HG03108 (cell line): ENCODE results near the gene SUN2.

Experiments used
- ATAC-seq: cut with Tn5 transposase; IDR thresholded peaks from one replicate; pipeline ENCODE4 v1.9.1; 2021; ENCODE audit warnings: moderate library complexity; ENCODE audit not compliant: unreplicated experiment

Gene SUN2

GRCh38 chr22:38781033-38781432, 25.2 kb upstream of the SUN2 start:
- no peak for ATAC-seq

- no peak for ATAC-seq
Observed at GRCh38 chr22:38777087-38777671, 21.4 kb upstream of the SUN2 start.

GRCh38 chr22:38776086-38776485, 20.3 kb upstream of the SUN2 start:
- ATAC-seq: no peak

- ATAC-seq: no peak
Observed at GRCh38 chr22:38775656-38776055, 19.9 kb upstream of the SUN2 start.

GRCh38 chr22:38774496-38775166, 18.8 kb upstream of the SUN2 start:
- no peak for ATAC-seq

DNA sequence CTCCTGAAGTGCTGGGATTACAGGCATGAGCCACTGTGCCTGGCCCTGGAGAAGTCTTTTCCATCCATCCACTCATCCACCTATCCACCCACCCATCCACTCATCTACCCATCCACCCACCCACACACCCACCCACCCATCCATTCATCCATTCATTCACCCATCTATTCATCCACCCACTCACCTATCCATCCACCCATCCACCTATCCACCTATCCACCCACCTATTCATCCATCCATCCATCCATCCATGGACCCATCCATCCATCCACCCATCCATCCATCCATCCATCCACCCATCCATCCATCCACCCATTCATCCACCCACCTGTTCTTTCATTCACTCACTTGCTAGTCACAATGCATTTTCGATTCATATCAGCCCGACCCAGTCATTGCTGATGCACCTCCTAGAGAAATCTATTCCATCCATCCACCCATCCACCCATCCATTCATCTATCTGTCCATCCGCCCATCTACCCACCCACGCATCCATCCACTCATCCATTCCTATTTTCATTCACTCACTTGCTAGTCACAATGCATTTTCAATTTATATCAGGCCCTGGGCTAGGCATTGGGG, 17.7 kb upstream of the SUN2 start:
- ATAC-seq: no peak

DNA sequence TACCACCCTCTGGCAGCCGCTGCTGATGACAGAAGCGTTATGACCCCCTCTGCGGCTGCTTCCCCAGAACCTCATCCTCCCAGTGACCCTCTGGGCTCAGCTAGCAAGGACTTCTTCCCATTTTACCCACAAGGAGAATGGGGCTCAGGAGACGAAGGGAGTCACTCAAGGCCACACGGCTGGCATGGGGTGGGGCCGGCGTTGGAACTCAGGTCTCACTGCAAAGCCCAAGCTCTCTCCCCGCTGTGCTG, 16.8 kb upstream of the SUN2 start:
- no peak for ATAC-seq

DNA sequence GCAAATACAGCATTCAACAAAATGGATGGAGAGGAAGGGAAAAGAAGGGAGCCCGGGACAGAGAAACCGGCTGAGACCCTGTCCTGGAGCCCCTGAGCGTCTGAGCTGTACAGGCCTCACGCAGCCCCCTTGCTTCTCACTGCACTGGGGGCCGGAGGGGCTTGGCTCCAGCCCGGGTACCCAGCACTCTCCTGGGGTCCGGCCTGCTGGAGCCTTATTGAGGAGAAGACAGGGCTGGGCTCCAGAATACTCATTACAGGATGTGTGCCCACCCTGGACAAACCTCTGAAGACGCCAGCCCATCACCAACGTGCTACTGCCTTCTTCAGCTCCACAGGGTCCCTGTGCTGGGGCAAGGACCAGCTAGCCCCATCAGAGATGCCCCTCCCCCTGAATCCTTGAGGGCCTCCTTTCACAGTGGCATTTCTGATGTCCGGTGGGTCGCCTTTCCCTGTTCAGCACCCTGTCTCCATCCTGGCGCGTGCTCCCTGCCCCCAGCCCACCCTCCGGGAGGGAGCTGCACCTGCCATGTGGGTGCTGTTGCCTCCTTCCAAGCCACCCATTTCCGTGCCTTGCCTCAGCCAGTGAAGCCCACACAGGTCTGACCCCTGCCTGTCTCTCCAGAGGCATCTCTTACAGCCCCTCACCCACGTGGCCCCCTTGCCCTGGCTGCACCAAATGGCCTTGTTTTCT, 14.6 kb upstream of the SUN2 start:
- no peak for ATAC-seq

DNA sequence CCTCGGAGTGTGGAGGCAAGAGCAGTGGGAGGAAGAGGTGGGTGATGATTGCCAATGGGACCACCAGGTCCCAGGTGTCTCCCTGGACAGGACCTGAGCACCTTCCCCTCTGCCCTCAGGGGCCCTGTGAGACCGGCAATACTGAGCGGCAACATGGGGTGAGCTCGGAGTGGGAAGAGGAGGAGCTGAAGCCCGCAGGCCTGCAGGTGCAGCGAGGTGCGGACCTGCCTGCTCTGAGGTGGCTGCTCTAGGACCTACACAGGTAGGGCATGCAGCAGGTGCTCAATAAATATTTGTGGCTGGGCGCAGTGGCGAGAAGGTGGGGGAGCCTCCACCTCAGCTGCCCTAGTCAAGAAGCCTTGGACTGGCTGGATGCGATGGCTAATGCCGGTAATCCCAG, 12.2 kb upstream of the SUN2 start:
- no peak for ATAC-seq

DNA sequence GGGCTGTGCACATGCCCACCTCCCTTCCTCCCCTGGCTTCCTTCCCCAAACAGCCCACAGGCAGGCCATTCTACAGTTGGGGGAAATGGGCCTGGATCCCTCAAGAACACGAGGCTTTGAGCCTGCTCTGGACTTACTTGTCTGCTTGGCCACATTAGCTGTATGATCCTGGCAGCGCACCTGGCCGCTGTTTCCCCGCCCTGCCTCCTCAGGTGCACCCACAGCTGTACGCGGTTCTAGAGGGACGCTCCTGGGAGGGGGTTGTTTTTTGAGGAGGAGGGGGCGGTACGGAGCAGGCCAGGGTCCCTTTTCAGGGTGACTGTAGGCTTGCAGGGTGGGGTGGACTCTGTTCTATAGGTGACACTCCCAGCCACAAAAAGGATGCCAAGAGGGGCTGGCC, 11.5 kb upstream of the SUN2 start:
- no peak for ATAC-seq

DNA sequence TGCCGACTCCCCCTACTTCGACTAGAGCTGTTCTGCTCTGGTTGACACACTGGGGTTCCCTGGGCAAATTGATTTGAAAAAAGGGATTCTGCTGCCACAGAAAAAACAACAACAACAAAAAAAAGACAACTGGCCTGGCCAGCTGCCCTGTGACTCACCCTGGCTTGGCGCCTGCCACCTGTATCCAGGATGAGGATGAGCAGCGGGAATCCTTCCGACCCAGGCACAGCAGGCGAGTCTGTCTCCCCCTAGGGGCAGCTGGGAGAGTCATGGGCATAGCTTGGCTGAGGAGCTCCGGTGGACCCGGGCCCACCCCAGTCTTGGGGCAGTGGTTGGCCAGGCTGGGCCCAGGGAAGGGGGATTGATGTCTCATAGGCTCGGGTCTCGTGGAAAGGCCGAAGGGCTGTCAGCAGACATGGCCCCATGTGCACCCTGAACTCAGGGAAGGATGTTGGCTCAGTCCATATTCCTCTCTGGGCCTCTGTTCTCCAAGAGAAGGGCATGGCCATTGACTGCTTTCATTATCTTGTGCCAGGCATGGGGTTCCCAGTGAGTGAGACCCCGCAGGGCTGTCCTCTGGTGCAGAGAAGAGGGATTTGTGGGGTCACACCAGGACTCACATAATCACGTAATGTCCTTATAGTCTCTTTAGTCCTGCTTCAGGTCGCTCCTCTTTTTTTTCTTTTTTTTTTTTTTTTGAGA, 10.4 kb upstream of the SUN2 start:
- no peak for ATAC-seq

DNA sequence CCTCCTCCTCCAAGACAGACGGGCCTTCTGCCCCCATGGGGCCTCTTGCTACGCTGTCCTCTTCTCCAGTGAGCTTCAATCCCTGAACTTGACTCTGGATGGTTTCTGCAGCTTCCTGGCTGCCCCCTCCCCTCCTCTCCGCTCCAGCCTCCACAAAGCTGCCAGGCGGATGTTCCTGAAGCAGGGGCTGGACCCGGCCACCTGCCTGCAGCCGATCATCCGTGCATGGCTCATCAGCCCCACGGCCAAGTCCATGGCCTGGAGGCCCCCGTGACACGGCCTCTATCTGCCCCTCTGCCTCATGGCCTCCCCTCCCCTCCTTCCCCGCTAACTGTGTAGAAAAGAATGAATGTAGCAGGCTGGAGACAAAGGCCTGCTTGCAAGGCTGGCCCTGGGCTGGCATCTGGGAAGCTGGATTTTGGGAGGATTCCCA, 6.8 kb upstream of the SUN2 start:
- no peak for ATAC-seq

- no peak for ATAC-seq
Observed at GRCh38 chr22:38761202-38762162, 5.7 kb upstream of the SUN2 start.

DNA sequence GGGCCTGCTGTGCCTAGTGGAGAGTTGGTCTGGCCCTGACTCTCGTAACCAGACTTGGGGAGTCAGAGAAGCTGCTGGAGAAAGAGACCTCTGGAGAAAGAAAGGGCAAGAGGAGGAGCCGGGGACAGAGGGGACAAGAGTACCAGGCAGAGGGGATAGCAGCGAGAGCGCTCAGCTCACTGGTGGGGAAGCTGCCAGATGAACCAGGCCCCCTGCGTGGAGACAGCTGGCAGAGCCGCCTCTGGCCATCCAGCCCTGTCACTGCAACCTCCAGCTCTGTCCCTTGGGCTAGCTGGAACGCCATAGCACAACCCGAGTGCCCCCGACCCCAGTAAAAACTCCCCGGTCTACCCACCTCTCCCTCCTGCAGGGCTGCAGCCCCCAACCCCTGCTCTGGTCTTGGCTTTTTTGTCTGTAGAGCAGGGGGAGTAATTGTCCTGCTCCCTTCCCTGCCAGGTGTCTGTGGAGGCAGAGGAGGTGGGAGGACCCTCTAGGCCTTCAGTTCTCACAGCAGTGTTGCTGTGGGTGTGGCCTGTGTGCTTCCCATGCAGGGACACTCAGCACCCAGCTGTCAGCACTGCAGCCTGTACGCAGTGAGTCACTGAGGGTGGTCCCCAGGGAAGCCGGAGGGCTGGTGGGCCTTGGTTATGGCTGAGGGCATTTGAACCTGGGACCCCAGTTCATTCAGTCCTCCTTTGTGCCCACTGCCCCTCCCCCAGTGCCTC, 4.8 kb upstream of the SUN2 start:
- no peak for ATAC-seq

DNA sequence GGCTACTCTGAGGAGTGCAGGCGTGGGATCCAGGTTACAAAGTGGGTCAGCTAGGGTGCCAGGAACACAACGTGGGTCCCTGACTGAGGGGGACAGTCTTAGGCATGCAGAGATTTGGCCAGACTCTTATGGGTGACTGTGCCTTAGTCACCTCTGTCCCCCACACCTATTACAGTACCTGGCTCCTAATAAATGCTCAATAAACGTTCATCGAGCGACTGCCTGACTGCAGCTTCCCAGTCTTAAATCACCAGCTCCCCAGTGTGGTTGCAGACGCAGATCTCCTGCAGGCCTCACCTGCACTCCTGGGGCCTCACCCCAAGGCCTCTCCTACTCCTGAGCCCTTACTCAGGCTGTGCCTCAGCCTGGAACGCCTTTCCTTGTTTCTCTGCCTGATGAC, 3.2 kb upstream of the SUN2 start:
- no peak for ATAC-seq

DNA sequence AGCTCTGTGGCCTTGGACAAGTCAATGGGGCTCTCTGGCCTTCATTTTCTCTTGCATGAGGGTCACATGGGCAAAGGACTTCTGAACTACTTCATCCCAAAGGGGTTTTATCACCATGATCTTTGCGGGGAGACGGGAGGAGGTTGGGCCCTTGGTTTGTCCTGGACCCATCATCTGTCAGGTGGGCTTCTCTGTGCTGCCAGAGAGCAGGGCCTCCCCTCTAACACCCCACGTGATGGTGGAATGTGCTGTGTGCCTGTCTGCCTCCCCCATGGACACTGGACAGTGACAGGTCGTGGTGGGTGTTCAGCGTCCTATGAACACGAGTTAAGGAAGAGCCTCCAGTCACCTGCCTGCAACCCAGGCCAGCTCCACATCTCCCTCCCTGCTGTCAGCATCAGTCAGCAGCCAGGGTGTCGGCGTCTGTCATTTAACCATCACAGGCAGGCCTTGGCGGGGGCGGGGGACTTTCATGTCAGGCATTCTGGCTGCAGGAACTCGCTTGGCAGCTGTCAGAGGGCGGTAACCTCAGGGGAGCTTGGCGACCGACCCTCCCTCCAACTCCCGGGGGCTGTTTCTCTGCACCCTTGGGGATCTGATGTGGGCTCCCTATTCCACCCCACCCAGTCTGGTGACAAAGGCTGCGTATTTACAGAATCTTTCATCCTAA, 2.6 kb upstream of the SUN2 start:
- ATAC-seq: no peak

DNA sequence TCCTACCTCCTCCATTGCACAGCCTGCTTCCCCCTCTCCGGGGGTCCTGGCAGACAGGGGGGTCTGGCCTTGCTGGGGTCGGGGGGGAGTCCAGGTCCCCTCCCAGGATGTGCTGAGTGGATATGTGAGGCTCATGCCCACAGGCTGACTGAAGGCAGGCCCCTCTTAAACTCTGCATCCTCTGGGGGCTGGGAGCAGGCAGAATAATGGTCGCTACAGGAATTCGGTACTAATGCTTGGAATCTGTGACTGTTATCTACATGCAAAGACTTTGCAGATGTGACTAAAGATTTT, 1.6 kb upstream of the SUN2 start:
- no peak for ATAC-seq

- ATAC-seq: no peak
Observed at GRCh38 chr22:38756711-38757463, 1.1 kb upstream of the SUN2 start.
